HG03103 (cell line): ENCODE measurements around the gene SCAF8.
"Not testable (repeated sequence)": the region's sequence is repeated elsewhere in the genome, so short reads cannot be mapped to it uniquely, and the experiment has no call there.

Experiments used
- ATAC-seq: cut with Tn5 transposase; IDR thresholded peaks from one replicate; pipeline ENCODE4 v1.9.1; 2021; ENCODE audit warnings: low read depth; ENCODE audit not compliant: unreplicated experiment

The SCAF8 gene

GRCh38 chr6:154732538-154733182 lies 556 bp upstream of the SCAF8 start:
- ATAC-seq, result no peak

- ATAC-seq, result peak; percentile 65
Measured at GRCh38 chr6:154733626-154734382, 588 bp downstream of the SCAF8 start.

DNA sequence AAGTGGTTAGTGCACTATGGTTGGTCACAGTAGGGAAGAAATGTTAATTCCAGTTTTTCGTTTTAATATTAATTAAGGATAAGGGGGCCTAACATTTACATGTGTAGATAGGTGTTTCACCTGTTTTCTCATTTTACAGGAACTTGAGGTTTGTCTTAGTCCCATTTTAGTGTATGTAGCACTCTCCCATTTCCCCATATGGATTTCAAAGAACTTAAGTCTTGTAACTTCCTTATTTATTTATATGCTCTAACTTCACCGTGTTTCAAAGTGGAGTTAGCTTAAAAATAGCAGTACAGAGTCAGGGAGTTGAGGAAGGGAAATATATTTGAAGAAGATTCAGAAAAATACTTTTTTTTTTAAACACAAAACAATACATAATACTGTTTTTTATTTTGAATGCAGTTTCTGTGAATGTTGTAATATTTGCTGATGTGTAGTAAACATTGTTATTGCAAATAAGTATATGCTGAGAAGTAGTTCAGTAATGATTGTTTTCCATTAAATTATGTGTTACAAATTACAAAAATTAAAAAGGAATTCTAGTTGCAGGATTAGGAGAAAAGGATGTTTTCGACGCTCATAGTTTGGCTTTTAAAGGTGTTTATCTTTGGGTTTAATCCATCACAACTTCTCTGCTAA lies 3.5 kb downstream of the SCAF8 start:
- no peak for ATAC-seq

DNA sequence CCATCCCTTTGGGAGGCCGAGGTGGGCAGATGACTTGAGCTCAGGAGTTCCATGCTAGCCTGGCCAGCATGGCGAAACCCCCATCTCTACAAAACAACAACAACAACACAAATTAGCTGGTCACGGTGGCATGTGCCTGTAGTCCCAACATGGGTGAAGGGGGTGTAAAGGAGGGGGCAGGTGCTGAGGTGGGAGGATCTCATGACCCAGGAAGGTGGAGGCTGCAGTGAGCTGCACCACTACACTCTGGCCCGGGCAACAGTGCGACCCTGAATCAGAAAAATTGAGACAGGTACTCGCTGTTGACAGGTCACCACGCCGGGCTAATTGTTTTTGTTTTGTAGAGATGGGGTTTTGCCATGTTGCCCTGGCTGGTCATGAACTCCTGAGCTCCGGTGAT lies 4.2 kb downstream of the SCAF8 start:
- no peak for ATAC-seq

GRCh38 chr6:154738551-154738961 lies 5.3 kb downstream of the SCAF8 start:
- ATAC-seq, result no peak

GRCh38 chr6:154740658-154741057 lies 7.4 kb downstream of the SCAF8 start:
- no peak for ATAC-seq

GRCh38 chr6:154742891-154743290 lies 9.7 kb downstream of the SCAF8 start:
- no peak for ATAC-seq

GRCh38 chr6:154744029-154744745 lies 11.0 kb downstream of the SCAF8 start:
- not testable (repeated sequence) for ATAC-seq

- ATAC-seq, result no peak
Measured at GRCh38 chr6:154745243-154745642, 12.0 kb downstream of the SCAF8 start.

DNA sequence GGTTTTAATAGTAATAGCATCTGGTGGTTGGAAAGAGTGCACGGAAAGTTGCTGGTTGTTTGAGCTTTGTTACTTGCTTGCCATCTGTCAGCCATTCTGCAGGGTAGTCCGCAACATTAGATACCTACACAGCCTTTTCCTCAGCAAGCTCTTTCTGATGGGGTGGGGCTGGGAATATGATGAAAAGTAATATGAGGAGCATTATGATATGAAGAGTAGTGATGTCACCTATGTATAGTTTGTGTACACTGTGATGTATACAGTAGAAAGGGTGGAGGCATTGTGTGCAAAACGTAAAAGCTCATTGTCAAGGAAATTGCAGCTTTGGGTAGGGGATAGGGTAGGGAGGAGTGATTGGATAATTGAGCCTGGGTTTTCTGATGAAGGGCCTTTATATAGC lies 16.1 kb downstream of the SCAF8 start:
- ATAC-seq, result no peak

DNA sequence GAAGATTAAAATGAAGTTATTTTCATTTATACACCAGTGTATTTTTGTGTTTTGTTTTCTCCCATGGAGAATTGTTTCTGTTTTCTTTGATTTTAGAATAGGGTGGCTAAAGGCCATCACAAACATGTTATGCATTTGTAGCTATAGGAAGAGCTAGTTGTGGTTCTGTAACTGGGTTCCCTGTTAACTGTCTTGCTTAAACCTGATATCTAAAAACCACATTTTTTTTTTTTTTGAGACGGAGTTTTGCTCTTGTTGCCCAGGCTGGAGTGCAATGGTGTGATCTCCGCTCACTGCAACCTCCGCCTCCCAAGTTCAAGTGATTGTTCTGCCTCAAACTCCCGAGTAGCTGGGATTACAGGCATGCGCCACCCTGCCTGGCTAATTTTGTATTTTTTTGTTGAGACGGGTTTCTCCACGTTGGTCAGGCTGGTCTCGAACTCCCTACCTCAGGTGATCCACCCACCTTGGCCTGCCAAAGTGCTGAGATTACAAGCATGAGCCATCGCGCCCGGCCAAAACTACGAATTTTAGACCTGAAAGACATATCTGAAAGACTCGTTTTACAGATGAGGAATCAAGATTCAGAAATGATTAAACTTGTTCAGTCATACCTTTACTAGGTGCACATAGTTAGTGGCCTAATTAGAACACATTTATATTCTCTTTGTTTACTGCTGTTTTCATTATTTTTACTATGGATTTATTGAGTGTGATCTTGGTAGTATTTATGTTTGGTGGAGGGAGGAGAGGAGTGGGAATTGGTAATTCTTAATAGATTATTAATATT lies 18.0 kb downstream of the SCAF8 start:
- ATAC-seq, result no peak

DNA sequence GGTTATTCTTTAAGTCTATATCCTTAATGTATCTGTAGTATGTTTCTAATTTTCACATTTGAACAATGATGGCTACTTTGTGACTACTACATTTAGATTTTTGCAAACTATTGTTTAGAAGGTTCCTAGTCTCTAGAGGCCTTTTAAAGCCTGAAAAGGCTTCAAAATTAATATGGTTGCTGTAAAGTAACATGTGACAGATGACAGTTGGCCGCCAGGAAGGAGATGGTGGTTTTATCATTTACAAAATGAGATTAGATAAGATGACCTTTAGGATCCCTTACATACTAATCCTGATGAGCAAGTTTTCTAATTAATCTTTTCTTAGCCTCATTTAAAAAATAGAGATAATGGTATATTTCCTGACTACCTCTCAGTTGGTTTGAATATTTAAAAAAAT lies 18.8 kb downstream of the SCAF8 start:
- no peak for ATAC-seq

- ATAC-seq, result no peak
Measured at GRCh38 chr6:154754152-154754551, 20.9 kb downstream of the SCAF8 start.

DNA sequence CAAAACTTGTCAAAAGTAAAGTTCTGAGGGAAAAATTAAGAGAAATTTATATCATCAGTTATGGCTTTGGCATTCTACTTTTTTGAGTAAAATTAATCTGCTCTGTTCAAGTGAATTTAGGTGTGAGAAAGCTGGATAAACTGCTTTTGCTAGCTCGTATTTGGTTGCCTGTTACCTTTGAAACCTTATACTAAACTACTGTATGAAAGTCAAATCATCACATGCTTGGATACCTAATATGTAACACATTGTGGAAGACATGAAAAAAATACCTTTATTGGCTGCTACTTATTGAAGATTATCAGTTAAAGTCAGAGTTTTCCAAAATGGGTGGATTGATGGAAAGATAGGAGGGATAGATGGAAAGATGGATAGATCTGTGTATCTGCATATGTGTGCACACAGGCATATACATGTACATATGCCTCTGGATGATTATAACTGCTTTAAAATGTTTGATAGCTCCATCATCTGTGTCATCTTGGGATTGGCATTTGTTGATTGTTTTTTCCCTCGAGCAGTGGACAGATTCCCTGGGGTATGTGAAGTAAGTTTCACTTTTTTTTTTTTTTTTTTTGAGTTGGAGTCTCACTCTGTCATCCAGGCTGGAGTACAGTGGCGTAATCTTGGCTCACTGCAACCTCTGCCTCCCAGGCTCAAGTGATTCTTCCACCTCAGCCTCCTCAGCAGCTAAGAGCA lies 24.3 kb downstream of the SCAF8 start:
- ATAC-seq, result no peak

- ATAC-seq, result no peak
Measured at GRCh38 chr6:154758125-154758524, 24.9 kb downstream of the SCAF8 start.

- no peak for ATAC-seq
Measured at GRCh38 chr6:154763650-154764049, 30.4 kb downstream of the SCAF8 start.

DNA sequence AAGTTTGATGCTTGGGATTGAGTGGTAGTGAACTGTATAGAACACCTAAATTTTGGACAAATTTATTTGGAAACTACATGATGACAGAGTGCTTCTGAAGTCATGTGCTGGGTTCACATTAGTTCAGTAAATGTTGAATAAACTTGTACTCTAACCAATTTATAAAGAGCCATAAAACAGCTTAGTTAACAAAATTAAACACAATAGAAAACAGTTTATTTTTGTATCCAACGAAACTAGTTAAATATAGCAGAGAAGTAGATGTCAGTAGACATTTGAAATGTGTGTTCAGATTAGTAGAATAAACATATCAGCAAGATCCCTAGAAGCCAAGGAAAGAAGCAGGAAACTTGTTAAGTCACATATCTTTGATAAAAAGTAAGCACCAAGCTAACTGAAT lies 32.1 kb downstream of the SCAF8 start:
- no peak for ATAC-seq

GRCh38 chr6:154766288-154766687 lies 33.1 kb downstream of the SCAF8 start:
- ATAC-seq, result no peak

DNA sequence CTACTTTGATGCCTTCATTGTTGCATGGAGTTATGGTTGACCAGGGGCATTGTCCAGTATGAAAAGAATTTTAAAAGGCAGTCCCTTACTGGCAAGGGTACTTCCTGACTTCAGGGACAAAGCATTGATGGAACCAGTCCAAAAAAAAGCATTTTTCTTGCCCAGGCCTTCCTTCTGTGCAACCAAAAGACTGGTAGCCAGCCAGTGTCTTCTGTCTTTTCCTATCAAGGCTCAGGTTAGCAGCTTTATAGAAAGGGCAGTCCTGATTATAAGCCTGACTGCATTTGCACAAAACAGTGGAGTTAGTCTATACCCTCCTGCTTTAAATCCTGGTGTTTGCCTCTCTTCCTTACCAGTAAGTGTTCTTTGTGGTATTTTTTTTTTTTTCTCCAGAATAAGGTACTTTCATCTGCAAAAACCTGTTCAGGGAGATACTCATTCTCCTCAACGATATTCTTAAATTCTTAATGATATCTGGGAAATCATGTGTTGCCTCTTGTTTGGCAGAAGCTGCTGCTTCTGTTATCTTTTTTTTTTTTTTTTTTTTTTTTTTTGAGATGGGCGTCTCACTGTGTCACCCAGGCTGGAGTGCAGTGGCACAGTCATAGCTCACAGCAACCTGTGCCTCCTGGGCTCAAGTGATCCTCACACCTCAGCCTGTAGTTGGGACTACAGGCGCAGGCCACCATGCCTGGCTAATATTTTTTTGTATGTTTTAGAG lies 33.9 kb downstream of the SCAF8 start:
- ATAC-seq, result no peak
